K562 (cell line): Measurements from ENCODE around the gene CHTOP. TPM values are rescaled to one million over a fixed set of nuclear protein-coding genes. Genes with fewer than 3 reads are reported as not detected.
A peak's percentile ranks its signal among the peaks of the same experiment; 100 is the strongest.

Experiments used
- ATAC-seq: fragments of 200-7000 bp; cut with Tn5 transposase; 3 replicates; pipeline ENCODE4 v1.9.1; 2020; ENCODE audit warnings: moderate library complexity
- BruUV-seq: library from RNA; stranded (reverse); fragments of 400-500 nt; replicated peaks from 2 replicates; lab custom pipeline; 2021; lab: Mats Ljungman, UMichigan
- CTCF ChIA-PET: fragments of 300-600 bp; formaldehyde crosslinking; extraction: SDS; loops from one replicate; lab custom pipeline; 2021; ENCODE audit warnings: low intra/inter-chr PET ratio; lab: Yijun Ruan, JAX
- POLR2A ChIA-PET: fragments of 300-600, 350-650 bp; sonication (Branson Sonifier 250); formaldehyde crosslinking; extraction: SDS; loops from one replicate; lab custom pipeline; 2021; ENCODE audit warnings: antibody characterized with exemption, inconsistent platforms; lab: Yijun Ruan, JAX
- DNase-seq, 4 experiments: peaks; one replicate each; pipeline versions ENCODE4 v3.0.0 to v3.0.0-alpha.2; 2011 to 2018; ENCODE audit warnings: low spot score in 3 of 4, mixed read lengths in 3 of 4; ENCODE audit errors: extremely low read depth in 1 of 4
- FAIRE-seq: peaks from 2 replicates; lab custom pipeline; 2011; peaks lifted over from hg19 to GRCh38; lab: Jason Lieb, UNC
- H2AFZ ChIP-seq: 2 replicates; pipeline ENCODE4 v1.6.0; 2011; ENCODE audit warnings: low read depth, low read length, control low read depth, inconsistent platforms
- H3K27ac ChIP-seq: fragments of 200-600 bp; 3 replicates; pipeline ENCODE4 v1.8.0; 2011; ENCODE audit warnings: low read depth, mild to moderate bottlenecking, control low read depth, inconsistent platforms, low read length, moderate library complexity, mixed read lengths; ENCODE audit errors: extremely low read depth
- H3K27me3 ChIP-seq, 2 experiments: fragments of 300-600 bp in 1 of 2; 2 replicates in 1 of 2; 3 replicates in 1 of 2; pipeline versions ENCODE4 v1.6.0 to v1.8.0; 2011; ENCODE audit warnings: inconsistent platforms in 2 of 2, low read length in 2 of 2, mild to moderate bottlenecking in 1 of 2, mixed read lengths in 1 of 2, moderate library complexity in 1 of 2; ENCODE audit not compliant: control insufficient read depth in 2 of 2, insufficient read depth in 2 of 2
- H3K36me3 ChIP-seq: fragments of 300-600 bp; 3 replicates; pipeline ENCODE4 v1.8.0; 2011; ENCODE audit warnings: mild to moderate bottlenecking, low read length, inconsistent platforms; ENCODE audit not compliant: control insufficient read depth, insufficient read depth
- H3K4me1 ChIP-seq, 2 experiments: fragments of 200-600 bp in 1 of 2; replicated peaks in 1 of 2; 2 replicates in 1 of 2; 3 replicates in 1 of 2; pipeline versions ENCODE4 v1.5.1 to v1.8.0; 2011; ENCODE audit warnings: inconsistent platforms in 2 of 2, low read length in 2 of 2, mild to moderate bottlenecking in 1 of 2, mixed read lengths in 1 of 2, moderate library complexity in 1 of 2; ENCODE audit not compliant: control insufficient read depth in 2 of 2, insufficient read depth in 2 of 2
- H3K4me2 ChIP-seq: 2 replicates; pipeline ENCODE4 v1.6.1; 2011; ENCODE audit warnings: low read length, control low read depth, inconsistent platforms, mixed read lengths; ENCODE audit not compliant: insufficient read depth
- H3K4me3 ChIP-seq: fragments of 200-600 bp; sonication (generic), shearing (Covaris generic); 2 replicates; pipeline ENCODE4 v1.5.1; 2016; ENCODE audit warnings: control low read depth, inconsistent platforms
- H3K79me2 ChIP-seq: fragments of 200-600 bp; 3 replicates; pipeline ENCODE4 v1.8.0; 2011; ENCODE audit warnings: low read length, inconsistent platforms; ENCODE audit not compliant: control insufficient read depth, insufficient read depth
- H3K9ac ChIP-seq, 2 experiments: 2 replicates each; pipeline versions ENCODE4 v1.6.0 to v1.6.1; 2011; ENCODE audit warnings: low read depth in 2 of 2, low read length in 2 of 2, control low read depth in 1 of 2, inconsistent platforms in 1 of 2, mild to moderate bottlenecking in 1 of 2, mixed read lengths in 1 of 2; ENCODE audit not compliant: insufficient read depth in 1 of 2
- H3K9me1 ChIP-seq: one replicate; pipeline ENCODE4 v1.6.0; 2011; ENCODE audit warnings: inconsistent platforms, mild to moderate bottlenecking, low read length, moderate library complexity; ENCODE audit not compliant: control insufficient read depth, insufficient read depth
- H3K9me3 ChIP-seq: replicated peaks from 2 replicates; pipeline ENCODE4 v1.5.1; 2011; ENCODE audit warnings: low read depth, low read length, inconsistent platforms; ENCODE audit not compliant: control insufficient read depth, insufficient read depth
- H4K20me1 ChIP-seq: replicated peaks from 2 replicates; pipeline ENCODE4 v1.6.1; 2011; ENCODE audit warnings: low read length, inconsistent platforms, mixed read lengths; ENCODE audit not compliant: control insufficient read depth, insufficient read depth
- ARID3A ChIP-seq: IDR thresholded peaks from 2 replicates; pipeline ENCODE4 v1.6.1; 2012; ENCODE audit warnings: low read depth, low read length, improper control_type of control experiment, borderline replicate concordance
- HINFP ChIP-seq: fragments of 450-650 bp; conservative IDR thresholded peaks from 2 replicates; pipeline ENCODE4 v1.6.1; 2016; ENCODE audit warnings: missing genetic modification characterization, low read depth, mild to moderate bottlenecking, control low read depth, missing compliant biosample characterization
- NFE2L1 ChIP-seq: fragments of 450-650 bp; IDR thresholded peaks from 2 replicates; pipeline ENCODE4 v1.6.1; 2016; ENCODE audit warnings: missing genetic modification characterization, low read depth, mild to moderate bottlenecking, missing compliant biosample characterization, moderate library complexity, borderline replicate concordance
- SIN3B ChIP-seq: fragments of 450-650 bp; IDR thresholded peaks from 2 replicates; pipeline ENCODE4 v1.6.1; 2017; ENCODE audit warnings: low read depth, mild to moderate bottlenecking, moderate library complexity
- TARDBP ChIP-seq: fragments of 450-650 bp; IDR thresholded peaks from 2 replicates; pipeline ENCODE4 v1.6.1; 2016
- ZFP36 ChIP-seq: fragments of 150-350 bp; IDR thresholded peaks from 2 replicates; pipeline ENCODE4 v1.6.1; 2018; ENCODE audit warnings: low read length, low read depth; ENCODE audit not compliant: partially characterized antibody
- ZNF696 ChIP-seq: fragments of 250-450 bp; sonication (Bioruptor Pico); conservative IDR thresholded peaks from 2 replicates; pipeline ENCODE4 v1.4.0; 2020; ENCODE audit warnings: mild to moderate bottlenecking, moderate library complexity
- WGBS: fragments of 100-300 bp; shearing (Covaris generic); methylation state at CpG from one replicate; pipeline ENCODE4 v1.1.6; 2016; ENCODE audit warnings: low coverage, mixed read lengths; ENCODE audit not compliant: insufficient coverage; ENCODE audit errors: missing lambda C conversion rate; 5-methylcytosine and 5-hydroxymethylcytosine counted together
- in situ Hi-C: fragments of 300-500 bp; cut with MboI; formaldehyde crosslinking; loops from 4 replicates; pipeline ENCODE4 v1.15.0; 2018; ENCODE audit warnings: inconsistent platforms, mixed read lengths
- intact Hi-C: fragments of 100-400 bp; cut with micrococcal nuclease; formaldehyde crosslinking; loops from 2 replicates; pipeline ENCODE4 v1.14.2; 2022
- polyA plus RNA-seq, 8 experiments: library from polyadenylated mRNA; depleted of rRNA in 4 of 8; stranded (reverse) in 5 of 8; unstranded in 3 of 8; fragments of >200 nt; fragmentation: Nextera tagmentation in 2 of 8; fragmentation: Illumina TruSeq in 1 of 8; extraction: Ambion mirVana in 2 of 8; extraction: Trizol in 1 of 8; gene quantifications; 2 replicates each; pipeline versions ENCODE4 v1.2.1 to v1.2.3, GENCODE V29; 2011 to 2014; ENCODE audit warnings: inconsistent platforms in 1 of 8, missing spikeins in 1 of 8
- total RNA-seq, 7 experiments: library from RNA; depleted of rRNA in 6 of 7; stranded (reverse); fragments of >200 nt in 6 of 7; fragmentation: Illumina TruSeq in 2 of 7; extraction: Trizol in 2 of 7; gene quantifications; 2 replicates each; pipeline versions ENCODE4 v1.2.1 to v1.2.3, GENCODE V29; 2011 to 2021; ENCODE audit warnings: low replicate concordance in 1 of 7

Gene CHTOP
- total and polyA plus RNA-seq, 9 of the 15 experiments (the other 6 are each of a cell fraction or from before 2014, with no cell fraction given), result 10.2 to 91.8 (median 60.8) TPM

GRCh38 chr1:153599847-153600246 lies 34.0 kb upstream of the CHTOP start:
- 60% methylated on average over 7 of the region's 7 CpGs for WGBS
- Histone ChIP-seq H3K9me3 (no peaks in the 10 kb centered on the region), H3K9ac (no peak overlapping the region), H3K79me2 (no peaks in the 10 kb centered on the region), H3K27ac (no peak overlapping the region), H3K4me2 (no peak overlapping the region)
- intact Hi-C loops, result no loop called here
- no TSS peak for BruUV-seq
- POLR2A ChIA-PET, result interaction anchor here (1.4 kb wide), 1 partner anchor 12 kb away, joined by 3 read pairs; no protein-coding TSS in a partner anchor
- TF ChIP-seq ZFP36, result peak; percentile 71
- TF ChIP-seq ARID3A, result no peak
- TF ChIP-seq HINFP (tag), result no peak
- TF ChIP-seq NFE2L1 (tag), result no peak
- TF ChIP-seq SIN3B, result no peak
- no peak for TF ChIP-seq TARDBP
- no peak for TF ChIP-seq ZNF696 (CRISPR knock-in tag)
- TF ChIP-seq, all 486 proteins: peak for 1
- Histone ChIP-seq H3K4me1 (peaks cover 0 to 2% of the 10 kb centered on the region in 2 experiments; a peak in 2 of 5 replicates), H3K4me3 (no peak overlapping the region), H2AFZ (no peak overlapping the region), H3K9me1 (no peaks in the 10 kb centered on the region), H3K36me3 (no peaks in the 10 kb centered on the region), H3K27me3 (no peaks in the 10 kb centered on the region), H4K20me1 (no peaks in the 10 kb centered on the region)
- FAIRE-seq (no peak), ATAC-seq (no peak), DNase-seq (no peak)
- in situ Hi-C loops, result no loop called here
- CTCF ChIA-PET, result no interaction called here
